Suprapubic skin (tissue), 4 donors: Measurements from ENCODE around the gene MYADM. TPM values are rescaled to one million over a fixed set of nuclear protein-coding genes. Genes with fewer than 3 reads are reported as not detected.
A peak's percentile ranks its signal among the peaks of the same experiment; 100 is the strongest.

Source experiments
- DNase-seq, 2 donors: peaks; one replicate each; pipeline ENCODE4 v3.0.0-alpha.2; 2019; ENCODE audit warnings: low spot score in 2 of 2
- H3K27ac ChIP-seq: fragments of 200-600 bp; sonication (generic); one replicate; pipeline ENCODE4 v1.5.1; 2019
- H3K27me3 ChIP-seq: fragments of 200-600 bp; sonication (generic); one replicate; pipeline ENCODE4 v1.5.1; 2019
- H3K36me3 ChIP-seq: fragments of 200-600 bp; sonication (generic); one replicate; pipeline ENCODE4 v1.5.1; 2019
- H3K4me1 ChIP-seq: fragments of 200-600 bp; sonication (generic); one replicate; pipeline ENCODE4 v1.5.1; 2019
- H3K4me3 ChIP-seq: fragments of 200-600 bp; sonication (generic); one replicate; pipeline ENCODE4 v1.5.1; 2019; ENCODE audit warnings: mild to moderate bottlenecking
- H3K9me3 ChIP-seq: fragments of 200-600 bp; sonication (generic); one replicate; pipeline ENCODE4 v1.5.1; 2019
- EP300 ChIP-seq: sonication (generic); formaldehyde crosslinking; IDR thresholded peaks from one replicate; pipeline ENCODE4 v1.6.1; 2017; ENCODE audit warnings: antibody characterized with exemption
- POLR2A ChIP-seq, 2 donors: fragments of 450-650 bp; IDR thresholded peaks; one replicate each; pipeline ENCODE4 v1.6.1; 2017; ENCODE audit warnings: antibody characterized with exemption in 2 of 2, mild to moderate bottlenecking in 2 of 2, moderate library complexity in 2 of 2
- POLR2AphosphoS5 ChIP-seq, 3 donors: sonication (generic); formaldehyde crosslinking; IDR thresholded peaks; one replicate each; pipeline ENCODE4 v1.6.1; 2017; ENCODE audit warnings: antibody characterized with exemption in 3 of 3
- WGBS: methylation state at CpG from one replicate; pipeline ENCODE4 v1.1.5; 2018; 5-methylcytosine and 5-hydroxymethylcytosine counted together
- total RNA-seq, 4 donors: library from RNA; depleted of rRNA; stranded (reverse); fragments of >200 nt; gene quantifications; one replicate each; pipeline ENCODE4 v1.1.0, GENCODE V29; 2016
- TF ChIP-seq, protein P1 (sequence below), 2 donors: fragments of 200-600 bp in 1 of 2; fragments of 450-650 bp in 1 of 2; sonication (generic) in 1 of 2; IDR thresholded peaks; one replicate each; pipeline ENCODE4 v1.5.1; 2016 to 2019; ENCODE audit warnings: antibody characterized with exemption in 2 of 2, mild to moderate bottlenecking in 1 of 2, moderate library complexity in 1 of 2

The MYADM gene
- total RNA-seq, 4 donors from 2014 or later: 27.5 to 72.4 (median 67.4) TPM

DNA sequence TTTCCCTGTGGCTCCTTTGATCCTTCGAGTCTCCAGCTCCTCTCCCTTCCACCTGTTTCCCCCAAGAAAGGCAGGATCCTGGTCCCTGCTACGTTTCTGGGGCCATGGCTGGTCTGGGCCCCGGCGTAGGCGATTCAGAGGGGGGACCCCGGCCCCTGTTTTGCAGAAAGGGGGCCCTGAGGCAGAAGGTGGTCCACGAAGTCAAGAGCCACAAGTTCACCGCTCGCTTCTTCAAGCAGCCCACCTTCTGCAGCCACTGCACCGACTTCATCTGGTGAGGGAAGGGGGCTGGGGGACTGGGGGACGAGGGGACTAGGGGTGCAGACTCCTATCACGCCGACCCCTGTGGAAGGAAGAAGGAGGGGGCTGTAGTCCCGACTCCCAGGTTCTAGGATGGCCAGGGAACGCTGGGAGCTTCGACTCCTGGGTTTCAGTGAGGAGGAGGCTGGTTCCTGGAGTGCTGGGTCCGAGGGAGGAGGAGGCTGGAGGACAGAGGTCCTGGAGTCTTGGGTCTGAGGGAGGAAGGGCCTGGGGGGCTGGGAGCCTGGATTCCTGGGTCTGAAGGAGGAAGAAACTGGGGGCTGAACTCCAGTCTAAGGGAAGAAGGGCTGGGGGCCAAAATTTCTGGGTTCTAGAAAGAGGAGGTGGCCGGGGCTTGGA lies 14.8 kb downstream of the MYADM start:
- Histone ChIP-seq H3K27ac (no peak overlapping the region), H3K27me3 (peaks cover 61% of the 10 kb centered on the region), H3K9me3 (no peaks in the 10 kb centered on the region), H3K4me1 (peaks cover 31% of the 10 kb centered on the region), H3K36me3 (no peaks in the 10 kb centered on the region), H3K4me3 (peak overlapping the region; percentile 40)
- TF ChIP-seq POLR2AphosphoS5 (IDR thresholded peaks at IDR 0.05) (no peak), EP300 (no peak), POLR2A (IDR thresholded peaks at IDR 0.05) (no peak)
- TF ChIP-seq, protein P1, sequence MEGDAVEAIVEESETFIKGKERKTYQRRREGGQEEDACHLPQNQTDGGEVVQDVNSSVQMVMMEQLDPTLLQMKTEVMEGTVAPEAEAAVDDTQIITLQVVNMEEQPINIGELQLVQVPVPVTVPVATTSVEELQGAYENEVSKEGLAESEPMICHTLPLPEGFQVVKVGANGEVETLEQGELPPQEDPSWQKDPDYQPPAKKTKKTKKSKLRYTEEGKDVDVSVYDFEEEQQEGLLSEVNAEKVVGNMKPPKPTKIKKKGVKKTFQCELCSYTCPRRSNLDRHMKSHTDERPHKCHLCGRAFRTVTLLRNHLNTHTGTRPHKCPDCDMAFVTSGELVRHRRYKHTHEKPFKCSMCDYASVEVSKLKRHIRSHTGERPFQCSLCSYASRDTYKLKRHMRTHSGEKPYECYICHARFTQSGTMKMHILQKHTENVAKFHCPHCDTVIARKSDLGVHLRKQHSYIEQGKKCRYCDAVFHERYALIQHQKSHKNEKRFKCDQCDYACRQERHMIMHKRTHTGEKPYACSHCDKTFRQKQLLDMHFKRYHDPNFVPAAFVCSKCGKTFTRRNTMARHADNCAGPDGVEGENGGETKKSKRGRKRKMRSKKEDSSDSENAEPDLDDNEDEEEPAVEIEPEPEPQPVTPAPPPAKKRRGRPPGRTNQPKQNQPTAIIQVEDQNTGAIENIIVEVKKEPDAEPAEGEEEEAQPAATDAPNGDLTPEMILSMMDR (IDR thresholded peaks at IDR 0.05): no peak
- DNase-seq: no peak
- 6% methylated on average over 13 of the region's 18 CpGs for WGBS

DNA sequence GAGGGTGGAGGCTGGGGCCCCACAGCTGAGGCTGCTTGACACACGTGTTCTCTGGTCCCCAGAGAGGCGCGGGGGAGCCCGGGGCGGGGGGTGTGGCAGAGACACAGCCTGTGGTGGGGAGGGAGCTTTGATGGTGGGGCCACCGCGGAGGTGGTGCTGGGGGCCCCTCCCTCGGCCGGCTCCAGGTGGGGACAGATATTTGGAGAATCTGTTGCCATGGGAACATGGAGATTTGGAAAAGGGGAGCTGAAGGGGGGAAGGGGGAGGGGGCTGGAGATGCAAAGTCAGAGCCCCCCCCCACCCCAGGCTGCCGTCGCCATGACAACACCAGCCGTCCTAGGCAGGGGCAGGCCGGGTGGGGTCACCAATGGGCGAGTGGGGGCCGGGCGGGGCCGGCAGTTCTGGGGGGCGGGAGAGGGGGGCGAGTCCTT lies 15.6 kb downstream of the MYADM start:
- H3K27me3 ChIP-seq: peaks cover 61% of the 10 kb centered on the region
- peaks cover 31% of the 10 kb centered on the region for H3K4me1 ChIP-seq
- DNase-seq: no peak
- no peak overlapping the region for H3K4me3 ChIP-seq
- no peaks in the 10 kb centered on the region for H3K9me3 ChIP-seq
- H3K27ac ChIP-seq: no peak overlapping the region
- TF ChIP-seq POLR2AphosphoS5 (IDR thresholded peaks at IDR 0.05) (no peak), EP300 (no peak), POLR2A (IDR thresholded peaks at IDR 0.05) (no peak)
- TF ChIP-seq, protein P1 (IDR thresholded peaks at IDR 0.05): no peak
- no peaks in the 10 kb centered on the region for H3K36me3 ChIP-seq
- 2% methylated on average over 9 of the region's 19 CpGs for WGBS

- TF ChIP-seq EP300 (no peak), POLR2A (IDR thresholded peaks at IDR 0.05) (no peak), POLR2AphosphoS5 (IDR thresholded peaks at IDR 0.05) (no peak)
- TF ChIP-seq, protein P1 (IDR thresholded peaks at IDR 0.05): no peak
- Histone ChIP-seq H3K27me3 (peaks cover 61% of the 10 kb centered on the region), H3K4me1 (peaks cover 28% of the 10 kb centered on the region), H3K4me3 (no peak overlapping the region), H3K9me3 (no peaks in the 10 kb centered on the region), H3K27ac (no peak overlapping the region), H3K36me3 (no peaks in the 10 kb centered on the region)
- no peak for DNase-seq
- WGBS: 31% methylated on average over 10 of the region's 11 CpGs
These were observed 16.1 kb downstream of the MYADM start for GRCh38 chr19:53883741-53884140.

DNA sequence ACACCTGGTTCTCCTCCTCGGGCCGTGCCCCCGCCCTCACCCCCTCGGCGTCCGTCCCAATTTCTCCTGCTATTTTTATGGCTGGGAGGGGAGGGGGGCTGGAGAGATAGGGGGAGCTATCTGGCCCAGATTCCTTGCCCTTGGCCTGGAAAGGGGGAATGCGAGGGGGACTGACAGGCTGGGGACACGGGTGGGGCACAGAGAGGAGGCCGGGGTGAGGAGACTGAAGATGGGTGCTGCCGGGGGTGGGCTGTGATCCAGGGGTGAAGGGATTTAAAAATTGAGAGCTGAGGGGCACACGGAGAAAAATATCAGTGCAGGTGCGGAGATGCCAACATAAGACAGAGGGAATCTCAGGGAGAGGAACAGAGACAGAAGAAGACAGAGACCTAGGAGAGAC lies 16.6 kb downstream of the MYADM start:
- Histone ChIP-seq H3K36me3 (no peaks in the 10 kb centered on the region), H3K4me1 (peaks cover 23% of the 10 kb centered on the region), H3K9me3 (no peaks in the 10 kb centered on the region), H3K27me3 (peaks cover 58% of the 10 kb centered on the region), H3K4me3 (no peak overlapping the region), H3K27ac (no peak overlapping the region)
- WGBS: 32% methylated on average over 12 of the region's 12 CpGs
- DNase-seq: no peak
- TF ChIP-seq POLR2A (IDR thresholded peaks at IDR 0.05) (no peak), POLR2AphosphoS5 (IDR thresholded peaks at IDR 0.05) (no peak)

- Histone ChIP-seq H3K27ac (no peak overlapping the region), H3K36me3 (no peaks in the 10 kb centered on the region), H3K9me3 (no peaks in the 10 kb centered on the region), H3K27me3 (peaks cover 50% of the 10 kb centered on the region), H3K4me1 (peaks cover 16% of the 10 kb centered on the region), H3K4me3 (no peak overlapping the region)
- WGBS: 89% methylated on average over 10 of the region's 10 CpGs
- TF ChIP-seq, protein P1 (IDR thresholded peaks at IDR 0.05): no peak
- TF ChIP-seq POLR2A (IDR thresholded peaks at IDR 0.05) (no peak), POLR2AphosphoS5 (IDR thresholded peaks at IDR 0.05) (no peak), EP300 (no peak)
- no peak for DNase-seq
These were observed 17.4 kb downstream of the MYADM start for GRCh38 chr19:53885036-53885435.
